Mucosa of descending colon (tissue), 3 donors: ENCODE data around the gene GALNT9. TPM values are rescaled to one million over a fixed set of nuclear protein-coding genes. Genes with fewer than 3 reads are reported as not detected.
A peak's percentile ranks its signal among the peaks of the same experiment; 100 is the strongest.

Source experiments
- ATAC-seq: fragments of 200-7000 bp; cut with Tn5 transposase; one replicate; pipeline ENCODE4 v1.9.1; 2020; ENCODE audit warnings: mild to moderate bottlenecking, moderate library complexity
- DNase-seq, 3 donors: peaks; one replicate each; pipeline ENCODE4 v3.0.0-alpha.2; 2020
- H3K36me3 ChIP-seq: fragments of 200-600 bp; one replicate; pipeline ENCODE4 v1.8.0; 2021; ENCODE audit warnings: low read depth, mild to moderate bottlenecking
- H3K4me1 ChIP-seq: fragments of 200-600 bp; one replicate; pipeline ENCODE4 v1.8.0; 2021; ENCODE audit warnings: low read depth, mild to moderate bottlenecking
- H3K4me3 ChIP-seq: fragments of 200-600 bp; one replicate; pipeline ENCODE4 v1.8.0; 2021; ENCODE audit warnings: mild to moderate bottlenecking
- H3K9me3 ChIP-seq: fragments of 200-600 bp; one replicate; pipeline ENCODE4 v1.8.0; 2021; ENCODE audit warnings: mild to moderate bottlenecking
- CTCF ChIP-seq: fragments of 200-600 bp; IDR thresholded peaks from one replicate; pipeline ENCODE4 v1.8.0; 2022; ENCODE audit warnings: antibody characterized with exemption, mild to moderate bottlenecking
- intact Hi-C, 2 donors: fragments of 100-400 bp; cut with DNase I in 1 of 2; cut with micrococcal nuclease in 1 of 2; formaldehyde crosslinking; loops; one replicate each; pipeline versions ENCODE4 v1.11.0 to v1.11.1; 2022; cut with DNase I, micrococcal nuclease
- total RNA-seq, 3 donors: library from RNA; stranded (reverse); fragmentation: NEBNext Ultra II Directional in 2 of 3; extraction: Animal tissue kit (Norgen Biotek cat#: 25700) in 2 of 3; gene quantifications; one replicate each; pipeline versions ENCODE4 v1.2.1 to v1.2.4, GENCODE V29; 2021 to 2023
- donor health status: DM: no; HTN: no; CAD: no; lungs with moderate emphysema.
- donor health status: DM: no; HTN: no; CAD: no.
- donor health status: DM: no; HTN: yes; CAD: no.

The GALNT9 gene
- total RNA-seq, 3 donors from 2014 or later, result 0.43 to 3.7 TPM; not detected in 1

GRCh38 chr12:132206046-132206434 lies 123.3 kb downstream of the GALNT9 start:
- no peak for DNase-seq
- H3K4me1 ChIP-seq, result no peaks in the 10 kb centered on the region
- no peak for TF ChIP-seq CTCF
- no peaks in the 10 kb centered on the region for H3K9me3 ChIP-seq
- H3K4me3 ChIP-seq, result no peak overlapping the region
- intact Hi-C loops, result no loop called here
- no peaks in the 10 kb centered on the region for H3K36me3 ChIP-seq
- ATAC-seq, result no peak

- intact Hi-C loops, result no loop called here
- no peak overlapping the region for H3K4me3 ChIP-seq
- peak; percentile 8 for ATAC-seq
- DNase-seq, result no peak
- no peak for TF ChIP-seq CTCF
- no peaks in the 10 kb centered on the region for H3K4me1 ChIP-seq
- H3K9me3 ChIP-seq, result no peaks in the 10 kb centered on the region
- no peaks in the 10 kb centered on the region for H3K36me3 ChIP-seq
Measured at GRCh38 chr12:132205271-132206045, 123.9 kb downstream of the GALNT9 start.

GRCh38 chr12:132204793-132205270 lies 124.6 kb downstream of the GALNT9 start:
- H3K9me3 ChIP-seq, result no peaks in the 10 kb centered on the region
- H3K36me3 ChIP-seq, result no peaks in the 10 kb centered on the region
- no peak for TF ChIP-seq CTCF
- H3K4me1 ChIP-seq, result no peaks in the 10 kb centered on the region
- intact Hi-C loops, result no loop called here
- H3K4me3 ChIP-seq, result no peak overlapping the region
- DNase-seq (no peak), ATAC-seq (no peak)

GRCh38 chr12:132204063-132204792 lies 125.2 kb downstream of the GALNT9 start:
- no peak for TF ChIP-seq CTCF
- intact Hi-C loops, result no loop called here
- Histone ChIP-seq H3K36me3 (no peaks in the 10 kb centered on the region), H3K4me1 (no peaks in the 10 kb centered on the region), H3K9me3 (no peaks in the 10 kb centered on the region), H3K4me3 (no peak overlapping the region)
- DNase-seq (no peak), ATAC-seq (no peak)

GRCh38 chr12:132202929-132203721 lies 126.3 kb downstream of the GALNT9 start:
- no peaks in the 10 kb centered on the region for H3K36me3 ChIP-seq
- no peaks in the 10 kb centered on the region for H3K4me1 ChIP-seq
- no peak for TF ChIP-seq CTCF
- no peaks in the 10 kb centered on the region for H3K9me3 ChIP-seq
- DNase-seq, result no peak
- ATAC-seq, result no peak
- H3K4me3 ChIP-seq, result no peak overlapping the region
- intact Hi-C loops, result no loop called here
